Glutamatergic neuron (in vitro differentiated cells): ENCODE results near the gene TOR1AIP2. TPM values are rescaled to one million over a fixed set of nuclear protein-coding genes. Genes with fewer than 3 reads are reported as not detected.
"Not testable (repeated sequence)": the region's sequence is repeated elsewhere in the genome, so short reads cannot be mapped to it uniquely, and the experiment has no call there.

Experiments
- DNase-seq: peaks from one replicate; pipeline ENCODE4 v3.0.0; 2022
- H3K27ac Mint-ChIP-seq: one replicate; pipeline ENCODE4 v1.8.0; 2020; ENCODE audit warnings: mild to moderate bottlenecking, mixed read lengths, inconsistent platforms; ENCODE audit not compliant: unreplicated experiment
- H3K27me3 Mint-ChIP-seq: one replicate; pipeline ENCODE4 v1.8.0; 2020; ENCODE audit warnings: mild to moderate bottlenecking, moderate library complexity, mixed read lengths, inconsistent platforms; ENCODE audit not compliant: unreplicated experiment
- H3K36me3 Mint-ChIP-seq: one replicate; pipeline ENCODE4 v1.8.0; 2020; ENCODE audit warnings: mild to moderate bottlenecking, mixed read lengths, inconsistent platforms; ENCODE audit not compliant: unreplicated experiment
- H3K4me1 Mint-ChIP-seq: one replicate; pipeline ENCODE4 v1.8.0; 2020; ENCODE audit warnings: mild to moderate bottlenecking, low read depth, mixed read lengths, inconsistent platforms; ENCODE audit not compliant: unreplicated experiment
- H3K4me3 Mint-ChIP-seq: one replicate; pipeline ENCODE4 v1.8.0; 2020; ENCODE audit warnings: mild to moderate bottlenecking, mixed read lengths, inconsistent platforms; ENCODE audit not compliant: unreplicated experiment
- H3K9me3 Mint-ChIP-seq: one replicate; pipeline ENCODE4 v1.8.0; 2020; ENCODE audit warnings: mild to moderate bottlenecking, moderate library complexity, mixed read lengths, inconsistent platforms; ENCODE audit not compliant: unreplicated experiment
- total RNA-seq: library from RNA; stranded (reverse); fragmentation: NEBNext Ultra II Directional; extraction: Animal tissue kit (Norgen Biotek cat#: 25700); gene quantifications from one replicate; pipeline ENCODE4 v1.2.1, GENCODE V29; 2021; ENCODE audit not compliant: unreplicated experiment
- TF ChIP-seq, protein P1 (sequence below): fragments of 200-600 bp; sonication (generic); IDR thresholded peaks from one replicate; pipeline ENCODE4 v1.5.0; 2021; ENCODE audit not compliant: partially characterized antibody, unreplicated experiment

TOR1AIP2 gene
- total RNA-seq, 1 donor from 2014 or later = 70.3 TPM

DNA sequence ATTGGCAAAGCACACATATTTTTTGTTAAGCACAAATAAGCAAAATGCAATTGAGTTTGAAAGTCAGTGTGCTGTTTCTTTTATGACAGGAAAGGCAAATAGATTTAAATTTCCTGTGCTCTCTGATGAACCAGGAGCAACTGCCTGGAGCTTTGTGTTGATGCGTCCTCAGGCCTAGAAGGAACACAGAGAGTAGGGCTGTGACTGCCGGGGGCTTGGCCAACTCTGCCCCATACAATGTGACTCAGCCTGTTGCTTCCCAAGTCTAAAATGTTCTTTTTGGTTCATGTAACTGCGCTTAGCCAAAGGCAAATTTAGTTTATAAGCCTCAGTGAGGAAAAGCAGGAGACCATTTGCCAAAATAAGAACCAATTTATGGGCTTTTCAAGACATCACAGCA is 37.5 kb downstream of the TOR1AIP2 start:
- Mint-ChIP-seq H3K9me3 (no peaks in the 10 kb centered on the region), H3K4me1 (no peaks in the 10 kb centered on the region)

GRCh38 chr1:179836686-179837445 is 40.7 kb downstream of the TOR1AIP2 start:
- not testable (repeated sequence) for H3K4me1 Mint-ChIP-seq, H3K9me3 Mint-ChIP-seq, H3K36me3 Mint-ChIP-seq, H3K27ac Mint-ChIP-seq, H3K4me3 Mint-ChIP-seq, DNase-seq, H3K27me3 Mint-ChIP-seq

More for the DNA sequence above, 37.5 kb downstream of the TOR1AIP2 start:
- no peak for DNase-seq
- H3K4me3 Mint-ChIP-seq = no peak overlapping the region
- no peak overlapping the region for H3K27ac Mint-ChIP-seq
- no peaks in the 10 kb centered on the region for H3K27me3 Mint-ChIP-seq
- TF ChIP-seq, protein P1, sequence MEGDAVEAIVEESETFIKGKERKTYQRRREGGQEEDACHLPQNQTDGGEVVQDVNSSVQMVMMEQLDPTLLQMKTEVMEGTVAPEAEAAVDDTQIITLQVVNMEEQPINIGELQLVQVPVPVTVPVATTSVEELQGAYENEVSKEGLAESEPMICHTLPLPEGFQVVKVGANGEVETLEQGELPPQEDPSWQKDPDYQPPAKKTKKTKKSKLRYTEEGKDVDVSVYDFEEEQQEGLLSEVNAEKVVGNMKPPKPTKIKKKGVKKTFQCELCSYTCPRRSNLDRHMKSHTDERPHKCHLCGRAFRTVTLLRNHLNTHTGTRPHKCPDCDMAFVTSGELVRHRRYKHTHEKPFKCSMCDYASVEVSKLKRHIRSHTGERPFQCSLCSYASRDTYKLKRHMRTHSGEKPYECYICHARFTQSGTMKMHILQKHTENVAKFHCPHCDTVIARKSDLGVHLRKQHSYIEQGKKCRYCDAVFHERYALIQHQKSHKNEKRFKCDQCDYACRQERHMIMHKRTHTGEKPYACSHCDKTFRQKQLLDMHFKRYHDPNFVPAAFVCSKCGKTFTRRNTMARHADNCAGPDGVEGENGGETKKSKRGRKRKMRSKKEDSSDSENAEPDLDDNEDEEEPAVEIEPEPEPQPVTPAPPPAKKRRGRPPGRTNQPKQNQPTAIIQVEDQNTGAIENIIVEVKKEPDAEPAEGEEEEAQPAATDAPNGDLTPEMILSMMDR = no peak
- peaks cover 4% of the 10 kb centered on the region for H3K36me3 Mint-ChIP-seq

GRCh38 chr1:179831852-179832699 is 45.5 kb downstream of the TOR1AIP2 start:
- TF ChIP-seq, protein P1 = no peak
- H3K36me3 Mint-ChIP-seq = peaks cover 4% of the 10 kb centered on the region
- H3K4me3 Mint-ChIP-seq = no peak overlapping the region
- H3K4me1 Mint-ChIP-seq = no peaks in the 10 kb centered on the region
- no peak for DNase-seq
- H3K27me3 Mint-ChIP-seq = no peaks in the 10 kb centered on the region
- H3K9me3 Mint-ChIP-seq = no peaks in the 10 kb centered on the region
- no peak overlapping the region for H3K27ac Mint-ChIP-seq

- no peaks in the 10 kb centered on the region for H3K4me1 Mint-ChIP-seq
- no peak overlapping the region for H3K27ac Mint-ChIP-seq
- H3K27me3 Mint-ChIP-seq = no peaks in the 10 kb centered on the region
- no peaks in the 10 kb centered on the region for H3K9me3 Mint-ChIP-seq
- TF ChIP-seq, protein P1 = no peak
- peaks cover 3% of the 10 kb centered on the region for H3K36me3 Mint-ChIP-seq
- no peak overlapping the region for H3K4me3 Mint-ChIP-seq
- DNase-seq = no peak
Observed at GRCh38 chr1:179831225-179831624, 46.4 kb downstream of the TOR1AIP2 start.

GRCh38 chr1:179828554-179829110 is 49.0 kb downstream of the TOR1AIP2 start:
- H3K27me3 Mint-ChIP-seq = no peaks in the 10 kb centered on the region
- peaks cover 5% of the 10 kb centered on the region for H3K4me1 Mint-ChIP-seq
- no peak overlapping the region for H3K27ac Mint-ChIP-seq
- TF ChIP-seq, protein P1 = no peak
- H3K9me3 Mint-ChIP-seq = no peaks in the 10 kb centered on the region
- H3K4me3 Mint-ChIP-seq = no peak overlapping the region
- DNase-seq = no peak
- no peaks in the 10 kb centered on the region for H3K36me3 Mint-ChIP-seq
